Prostate gland (tissue), 2 donors: Measurements from ENCODE around the gene DCP1A.
A peak's percentile ranks its signal among the peaks of the same experiment; 100 is the strongest.

Source experiments
- CTCF ChIP-seq, 4 experiments: fragments of 200-600 bp in 2 of 4; fragments of 450-650 bp in 2 of 4; sonication (generic) in 2 of 4; IDR thresholded peaks; 1 replicate in 3 of 4; 2 replicates in 1 of 4; pipeline ENCODE4 v1.5.1; 2016 to 2019; ENCODE audit warnings: antibody characterized with exemption in 4 of 4, mild to moderate bottlenecking in 2 of 4, moderate library complexity in 2 of 4
- POLR2A ChIP-seq: fragments of 450-650 bp; IDR thresholded peaks from one replicate; pipeline ENCODE4 v1.6.1; 2016; ENCODE audit warnings: antibody characterized with exemption, mild to moderate bottlenecking

DNA sequence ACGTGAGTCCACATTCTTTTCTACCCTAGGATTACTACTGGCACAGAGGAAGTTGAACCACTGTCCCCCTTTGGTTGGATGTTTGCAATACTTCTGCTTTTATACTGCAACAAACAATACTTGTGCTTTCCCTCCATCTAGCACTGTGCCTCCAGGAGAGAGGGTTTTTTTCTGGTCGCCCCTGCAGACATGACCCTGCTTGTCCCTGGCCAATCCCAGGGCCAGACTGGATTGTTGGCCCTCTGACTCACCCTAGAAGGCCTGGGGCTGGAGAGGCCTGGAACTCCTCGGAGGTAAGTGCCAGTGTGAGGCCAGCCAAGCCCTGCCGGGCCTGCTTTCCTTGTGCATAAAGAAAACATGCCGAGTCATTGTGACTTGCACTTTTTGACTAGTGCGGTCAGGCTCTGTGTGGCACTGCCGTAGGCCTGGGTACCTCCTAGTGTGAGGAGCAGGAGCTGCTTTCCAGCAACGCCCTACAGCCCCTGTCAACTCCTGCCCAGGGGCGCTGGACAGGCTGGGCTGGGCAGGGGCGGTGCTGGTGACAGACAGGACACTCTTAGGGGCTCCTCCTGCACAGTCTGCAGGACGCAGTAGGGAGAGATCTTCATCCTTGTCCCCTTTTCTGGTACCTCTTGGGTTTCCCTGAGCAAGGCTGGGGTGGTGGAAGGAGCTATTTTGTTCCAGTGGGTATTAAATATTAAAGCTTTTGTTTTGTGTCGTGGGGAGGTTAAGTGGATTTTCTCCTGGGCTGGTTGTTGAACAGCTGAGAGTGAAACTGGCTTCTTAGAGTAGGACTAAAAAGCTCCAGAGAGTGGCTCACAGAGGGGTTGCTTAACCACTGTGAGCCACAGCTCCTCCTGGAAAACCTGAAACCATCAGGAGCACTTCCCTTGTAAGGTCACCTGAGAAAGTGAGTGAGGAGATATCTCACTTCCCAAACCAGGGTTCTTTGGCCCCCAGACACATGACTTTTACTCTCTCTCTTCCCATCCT is 77.2 kb downstream of the DCP1A start:
- TF ChIP-seq POLR2A, result no peak
- peak in 3 of 4 experiments; percentile 7 to 36 (median 21) for TF ChIP-seq CTCF (IDR thresholded peaks at IDR 0.05)
